GM23338 (cell line): Measurements from ENCODE around the gene BBOX1. TPM values are rescaled to one million over a fixed set of nuclear protein-coding genes. Genes with fewer than 3 reads are reported as not detected.

Source experiments
- ATAC-seq: fragments of 200-7000 bp; cut with Tn5 transposase; 3 replicates; pipeline ENCODE4 v1.9.1; 2020
- DNase-seq: peaks from one replicate; pipeline ENCODE4 v3.0.0-alpha.2; 2015; ENCODE audit warnings: low spot score
- H2AFZ ChIP-seq: fragments of 200-600 bp; sonication (generic); 2 replicates; pipeline ENCODE4 v1.8.0; 2016; ENCODE audit warnings: antibody characterized with exemption, mild to moderate bottlenecking, moderate library complexity
- H3F3A ChIP-seq: fragments of 200-600 bp; sonication (generic); replicated peaks from 2 replicates; pipeline ENCODE4 v1.8.0; 2017; ENCODE audit warnings: antibody characterized with exemption, mixed run types, low read depth
- H3K27ac ChIP-seq: fragments of 200-600 bp; sonication (generic); 2 replicates; pipeline ENCODE4 v1.6.1; 2016; ENCODE audit warnings: low read depth
- H3K27me3 ChIP-seq: fragments of 200-600 bp; sonication (generic); 2 replicates; pipeline ENCODE4 v1.8.0; 2016; ENCODE audit warnings: mild to moderate bottlenecking, mixed run types, moderate library complexity; ENCODE audit not compliant: insufficient read depth
- H3K36me3 ChIP-seq: fragments of 200-600 bp; sonication (generic); 2 replicates; pipeline ENCODE4 v1.8.0; 2016; ENCODE audit warnings: mild to moderate bottlenecking; ENCODE audit not compliant: insufficient read depth
- H3K4me1 ChIP-seq: fragments of 200-600 bp; sonication (generic); 2 replicates; pipeline ENCODE4 v1.8.0; 2016; ENCODE audit warnings: mild to moderate bottlenecking, moderate library complexity; ENCODE audit not compliant: insufficient read depth
- H3K4me2 ChIP-seq: fragments of 200-600 bp; sonication (generic); 2 replicates; pipeline ENCODE4 v1.7.1; 2017; ENCODE audit warnings: mixed run types
- H3K4me3 ChIP-seq: fragments of 200-600 bp; sonication (generic); 2 replicates; pipeline ENCODE4 v1.6.1; 2016; ENCODE audit warnings: mixed run types
- H3K79me2 ChIP-seq: fragments of 200-600 bp; sonication (generic); replicated peaks from 2 replicates; pipeline ENCODE4 v1.8.0; 2017; ENCODE audit warnings: mild to moderate bottlenecking; ENCODE audit not compliant: insufficient read depth
- H3K9me2 ChIP-seq: fragments of 200-600 bp; sonication (generic); 2 replicates; pipeline ENCODE4 v1.8.0; 2017; ENCODE audit not compliant: insufficient read depth
- H4K20me1 ChIP-seq: fragments of 200-600 bp; sonication (generic); replicated peaks from 2 replicates; pipeline ENCODE4 v1.8.0; 2017; ENCODE audit warnings: mild to moderate bottlenecking; ENCODE audit not compliant: insufficient read depth
- H3K27ac Mint-ChIP-seq: 2 replicates; pipeline ENCODE4 v1.8.0; 2020; ENCODE audit warnings: inconsistent platforms, mild to moderate bottlenecking, moderate library complexity, mixed read lengths
- H3K27me3 Mint-ChIP-seq: 3 replicates; pipeline ENCODE4 v1.8.0; 2022; ENCODE audit warnings: low read depth, mild to moderate bottlenecking, moderate library complexity, mixed read lengths, inconsistent platforms; ENCODE audit not compliant: insufficient read depth, poor library complexity
- H3K36me3 Mint-ChIP-seq: 3 replicates; pipeline ENCODE4 v1.8.0; 2021; ENCODE audit warnings: low read depth, mild to moderate bottlenecking, inconsistent platforms, moderate library complexity, mixed read lengths
- H3K4me1 Mint-ChIP-seq: 3 replicates; pipeline ENCODE4 v1.8.0; 2020; ENCODE audit warnings: mild to moderate bottlenecking, inconsistent platforms, mixed read lengths
- H3K4me3 Mint-ChIP-seq: 3 replicates; pipeline ENCODE4 v1.8.0; 2021; ENCODE audit warnings: moderate library complexity, mild to moderate bottlenecking, inconsistent platforms, mixed read lengths
- H3K9me3 Mint-ChIP-seq: 3 replicates; pipeline ENCODE4 v1.8.0; 2020; ENCODE audit warnings: moderate library complexity, mild to moderate bottlenecking, inconsistent platforms, mixed read lengths
- EZH2 ChIP-seq: fragments of 200-600 bp; sonication (generic); IDR thresholded peaks from one replicate; pipeline ENCODE4 v1.8.0; 2017; ENCODE audit warnings: antibody characterized with exemption, mild to moderate bottlenecking, low read depth; ENCODE audit not compliant: unreplicated experiment
- EZH2phosphoT487 ChIP-seq: fragments of 200-600 bp; sonication (generic); IDR thresholded peaks from one replicate; pipeline ENCODE4 v1.8.1; 2018; ENCODE audit warnings: antibody characterized with exemption; ENCODE audit not compliant: unreplicated experiment
- JUNB ChIP-seq: IDR thresholded peaks from one replicate; pipeline ENCODE4 v1.6.1; 2016; ENCODE audit warnings: antibody characterized with exemption; ENCODE audit not compliant: unreplicated experiment
- POLR2AphosphoS5 ChIP-seq: IDR thresholded peaks from 2 replicates; pipeline ENCODE4 v1.6.1; 2016; ENCODE audit warnings: antibody characterized with exemption, low read depth
- polyA plus RNA-seq: library from polyadenylated mRNA; unstranded; fragments of >200 nt; fragmentation: Nextera tagmentation; extraction: Ambion mirVana; gene quantifications from 2 replicates; pipeline ENCODE4 v1.2.1, GENCODE V29; 2016
- total RNA-seq: library from RNA; depleted of rRNA; stranded (reverse); fragments of >200 nt; shearing (Covaris generic); gene quantifications from 2 replicates; pipeline ENCODE4 v1.2.3, GENCODE V29; 2014
- TF ChIP-seq, protein P1 (sequence below): fragments of 250-450 bp; sonication (Bioruptor Pico); IDR thresholded peaks from 2 replicates; pipeline ENCODE4 v1.5.0; 2020; ENCODE audit warnings: mild to moderate bottlenecking, moderate library complexity
- TF ChIP-seq, protein P2 (sequence below): IDR thresholded peaks from 2 replicates; pipeline ENCODE4 v1.6.1; 2016; ENCODE audit warnings: antibody characterized with exemption
- TF ChIP-seq, protein P3 (sequence below): IDR thresholded peaks from one replicate; pipeline ENCODE4 v1.6.1; 2018; ENCODE audit warnings: antibody characterized with exemption; ENCODE audit not compliant: unreplicated experiment
- TF ChIP-seq, protein P4 (sequence below), 2 experiments: fragments of 200-600 bp in 1 of 2; sonication (generic) in 1 of 2; conservative IDR thresholded peaks; 2 replicates each; pipeline versions ENCODE4 v1.5.1 to v1.6.1; 2016 to 2017; ENCODE audit warnings: antibody characterized with exemption in 2 of 2, low read depth in 2 of 2, mild to moderate bottlenecking in 2 of 2, moderate library complexity in 1 of 2

Gene BBOX1
- total and polyA plus RNA-seq, 2 experiments from 2014 or later = not detected

DNA sequence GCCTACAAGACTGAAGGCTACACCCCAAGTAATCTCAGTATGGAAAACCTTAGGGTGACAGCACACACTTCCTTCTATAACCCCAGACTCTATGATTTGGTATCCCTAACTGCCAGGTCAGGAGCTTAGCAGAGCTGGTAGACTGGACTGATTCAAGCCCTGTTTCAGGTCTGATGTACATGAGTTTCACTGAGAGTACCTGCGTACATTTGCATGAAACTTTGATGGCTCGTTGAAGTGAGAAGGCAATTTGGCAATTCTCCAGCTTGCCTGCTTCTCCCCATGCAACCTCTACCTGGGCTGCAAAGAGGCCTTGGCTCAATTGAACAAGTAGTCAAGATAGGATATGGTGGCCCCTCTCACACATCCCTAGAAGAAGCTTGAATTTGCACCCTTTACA, 36.5 kb upstream of the BBOX1 start (continued):
- TF ChIP-seq, protein P1, sequence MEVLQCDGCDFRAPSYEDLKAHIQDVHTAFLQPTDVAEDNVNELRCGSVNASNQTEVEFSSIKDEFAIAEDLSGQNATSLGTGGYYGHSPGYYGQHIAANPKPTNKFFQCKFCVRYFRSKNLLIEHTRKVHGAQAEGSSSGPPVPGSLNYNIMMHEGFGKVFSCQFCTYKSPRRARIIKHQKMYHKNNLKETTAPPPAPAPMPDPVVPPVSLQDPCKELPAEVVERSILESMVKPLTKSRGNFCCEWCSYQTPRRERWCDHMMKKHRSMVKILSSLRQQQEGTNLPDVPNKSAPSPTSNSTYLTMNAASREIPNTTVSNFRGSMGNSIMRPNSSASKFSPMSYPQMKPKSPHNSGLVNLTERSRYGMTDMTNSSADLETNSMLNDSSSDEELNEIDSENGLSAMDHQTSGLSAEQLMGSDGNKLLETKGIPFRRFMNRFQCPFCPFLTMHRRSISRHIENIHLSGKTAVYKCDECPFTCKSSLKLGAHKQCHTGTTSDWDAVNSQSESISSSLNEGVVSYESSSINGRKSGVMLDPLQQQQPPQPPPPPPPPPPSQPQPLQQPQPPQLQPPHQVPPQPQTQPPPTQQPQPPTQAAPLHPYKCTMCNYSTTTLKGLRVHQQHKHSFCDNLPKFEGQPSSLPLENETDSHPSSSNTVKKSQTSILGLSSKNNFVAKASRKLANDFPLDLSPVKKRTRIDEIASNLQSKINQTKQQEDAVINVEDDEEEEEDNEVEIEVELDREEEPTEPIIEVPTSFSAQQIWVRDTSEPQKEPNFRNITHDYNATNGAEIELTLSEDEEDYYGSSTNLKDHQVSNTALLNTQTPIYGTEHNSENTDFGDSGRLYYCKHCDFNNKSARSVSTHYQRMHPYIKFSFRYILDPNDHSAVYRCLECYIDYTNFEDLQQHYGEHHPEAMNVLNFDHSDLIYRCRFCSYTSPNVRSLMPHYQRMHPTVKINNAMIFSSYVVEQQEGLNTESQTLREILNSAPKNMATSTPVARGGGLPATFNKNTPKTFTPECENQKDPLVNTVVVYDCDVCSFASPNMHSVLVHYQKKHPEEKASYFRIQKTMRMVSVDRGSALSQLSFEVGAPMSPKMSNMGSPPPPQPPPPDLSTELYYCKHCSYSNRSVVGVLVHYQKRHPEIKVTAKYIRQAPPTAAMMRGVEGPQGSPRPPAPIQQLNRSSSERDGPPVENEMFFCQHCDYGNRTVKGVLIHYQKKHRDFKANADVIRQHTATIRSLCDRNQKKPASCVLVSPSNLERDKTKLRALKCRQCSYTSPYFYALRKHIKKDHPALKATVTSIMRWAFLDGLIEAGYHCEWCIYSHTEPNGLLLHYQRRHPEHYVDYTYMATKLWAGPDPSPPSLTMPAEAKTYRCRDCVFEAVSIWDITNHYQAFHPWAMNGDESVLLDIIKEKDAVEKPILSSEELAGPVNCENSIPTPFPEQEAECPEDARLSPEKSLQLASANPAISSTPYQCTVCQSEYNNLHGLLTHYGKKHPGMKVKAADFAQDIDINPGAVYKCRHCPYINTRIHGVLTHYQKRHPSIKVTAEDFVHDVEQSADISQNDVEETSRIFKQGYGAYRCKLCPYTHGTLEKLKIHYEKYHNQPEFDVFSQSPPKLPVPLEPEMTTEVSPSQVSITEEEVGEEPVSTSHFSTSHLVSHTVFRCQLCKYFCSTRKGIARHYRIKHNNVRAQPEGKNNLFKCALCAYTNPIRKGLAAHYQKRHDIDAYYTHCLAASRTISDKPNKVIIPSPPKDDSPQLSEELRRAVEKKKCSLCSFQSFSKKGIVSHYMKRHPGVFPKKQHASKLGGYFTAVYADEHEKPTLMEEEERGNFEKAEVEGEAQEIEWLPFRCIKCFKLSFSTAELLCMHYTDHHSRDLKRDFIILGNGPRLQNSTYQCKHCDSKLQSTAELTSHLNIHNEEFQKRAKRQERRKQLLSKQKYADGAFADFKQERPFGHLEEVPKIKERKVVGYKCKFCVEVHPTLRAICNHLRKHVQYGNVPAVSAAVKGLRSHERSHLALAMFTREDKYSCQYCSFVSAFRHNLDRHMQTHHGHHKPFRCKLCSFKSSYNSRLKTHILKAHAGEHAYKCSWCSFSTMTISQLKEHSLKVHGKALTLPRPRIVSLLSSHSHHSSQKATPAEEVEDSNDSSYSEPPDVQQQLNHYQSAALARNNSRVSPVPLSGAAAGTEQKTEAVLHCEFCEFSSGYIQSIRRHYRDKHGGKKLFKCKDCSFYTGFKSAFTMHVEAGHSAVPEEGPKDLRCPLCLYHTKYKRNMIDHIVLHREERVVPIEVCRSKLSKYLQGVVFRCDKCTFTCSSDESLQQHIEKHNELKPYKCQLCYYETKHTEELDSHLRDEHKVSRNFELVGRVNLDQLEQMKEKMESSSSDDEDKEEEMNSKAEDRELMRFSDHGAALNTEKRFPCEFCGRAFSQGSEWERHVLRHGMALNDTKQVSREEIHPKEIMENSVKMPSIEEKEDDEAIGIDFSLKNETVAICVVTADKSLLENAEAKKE (CRISPR knock-in tag) = no peak
- no peak for TF ChIP-seq JUNB
- TF ChIP-seq, protein P2, sequence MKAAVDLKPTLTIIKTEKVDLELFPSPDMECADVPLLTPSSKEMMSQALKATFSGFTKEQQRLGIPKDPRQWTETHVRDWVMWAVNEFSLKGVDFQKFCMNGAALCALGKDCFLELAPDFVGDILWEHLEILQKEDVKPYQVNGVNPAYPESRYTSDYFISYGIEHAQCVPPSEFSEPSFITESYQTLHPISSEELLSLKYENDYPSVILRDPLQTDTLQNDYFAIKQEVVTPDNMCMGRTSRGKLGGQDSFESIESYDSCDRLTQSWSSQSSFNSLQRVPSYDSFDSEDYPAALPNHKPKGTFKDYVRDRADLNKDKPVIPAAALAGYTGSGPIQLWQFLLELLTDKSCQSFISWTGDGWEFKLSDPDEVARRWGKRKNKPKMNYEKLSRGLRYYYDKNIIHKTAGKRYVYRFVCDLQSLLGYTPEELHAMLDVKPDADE = no peak
- TF ChIP-seq POLR2AphosphoS5 = no peak

DNA sequence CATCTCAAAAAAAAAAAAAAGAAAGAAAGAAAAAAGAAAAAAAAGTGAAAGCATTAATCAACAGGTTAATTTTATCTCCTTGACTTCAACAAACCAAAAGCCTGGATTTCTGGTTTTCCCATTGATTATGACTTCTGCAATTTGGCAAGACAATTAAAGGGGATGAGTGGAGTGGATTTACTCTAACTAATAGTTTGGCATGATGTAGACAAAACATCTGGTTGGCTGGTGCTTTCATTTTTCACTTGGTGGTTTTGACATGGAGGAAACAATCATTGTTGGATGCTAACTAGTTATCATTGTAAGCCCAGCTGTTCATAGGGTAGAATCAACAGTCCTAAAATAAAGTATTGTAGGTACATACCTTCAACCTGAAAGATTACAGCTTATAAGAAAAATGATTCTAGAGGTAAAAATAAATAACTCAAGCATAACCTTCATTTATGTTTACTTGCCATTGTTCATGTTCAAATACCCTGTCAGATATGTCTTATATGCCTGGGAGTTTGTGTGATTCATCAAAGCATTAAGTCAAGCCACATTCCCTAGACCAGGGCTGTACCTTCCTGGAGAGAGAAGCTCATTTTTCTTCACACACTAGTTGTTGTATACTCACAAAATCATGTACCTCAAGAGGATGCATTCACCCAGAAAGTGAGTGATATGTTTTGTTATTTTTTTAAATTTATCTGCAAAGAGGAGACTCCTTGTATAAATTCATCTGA, 31.6 kb upstream of the BBOX1 start:
- DNase-seq (no peak), ATAC-seq (no peak)
- H3K27me3 Mint-ChIP-seq = no peaks in the 10 kb centered on the region
- Histone ChIP-seq H3K4me1 (peaks cover 2% of the 10 kb centered on the region), H3K36me3 (no peaks in the 10 kb centered on the region), H3K27ac (no peak overlapping the region), H4K20me1 (no peaks in the 10 kb centered on the region), H3K79me2 (no peaks in the 10 kb centered on the region), H3F3A (no peaks in the 10 kb centered on the region), H3K4me3 (no peak overlapping the region), H2AFZ (no peak overlapping the region), H3K9me2 (no peaks in the 10 kb centered on the region), H3K4me2 (no peak overlapping the region), H3K27me3 (no peaks in the 10 kb centered on the region)
- H3K27ac Mint-ChIP-seq = no peak overlapping the region
- no peaks in the 10 kb centered on the region for H3K9me3 Mint-ChIP-seq
- peaks cover 3% of the 10 kb centered on the region; the same call in 1 of the 3 replicates for H3K4me1 Mint-ChIP-seq
- no peak overlapping the region for H3K4me3 Mint-ChIP-seq
- H3K36me3 Mint-ChIP-seq = no peaks in the 10 kb centered on the region
- TF ChIP-seq, protein P3, sequence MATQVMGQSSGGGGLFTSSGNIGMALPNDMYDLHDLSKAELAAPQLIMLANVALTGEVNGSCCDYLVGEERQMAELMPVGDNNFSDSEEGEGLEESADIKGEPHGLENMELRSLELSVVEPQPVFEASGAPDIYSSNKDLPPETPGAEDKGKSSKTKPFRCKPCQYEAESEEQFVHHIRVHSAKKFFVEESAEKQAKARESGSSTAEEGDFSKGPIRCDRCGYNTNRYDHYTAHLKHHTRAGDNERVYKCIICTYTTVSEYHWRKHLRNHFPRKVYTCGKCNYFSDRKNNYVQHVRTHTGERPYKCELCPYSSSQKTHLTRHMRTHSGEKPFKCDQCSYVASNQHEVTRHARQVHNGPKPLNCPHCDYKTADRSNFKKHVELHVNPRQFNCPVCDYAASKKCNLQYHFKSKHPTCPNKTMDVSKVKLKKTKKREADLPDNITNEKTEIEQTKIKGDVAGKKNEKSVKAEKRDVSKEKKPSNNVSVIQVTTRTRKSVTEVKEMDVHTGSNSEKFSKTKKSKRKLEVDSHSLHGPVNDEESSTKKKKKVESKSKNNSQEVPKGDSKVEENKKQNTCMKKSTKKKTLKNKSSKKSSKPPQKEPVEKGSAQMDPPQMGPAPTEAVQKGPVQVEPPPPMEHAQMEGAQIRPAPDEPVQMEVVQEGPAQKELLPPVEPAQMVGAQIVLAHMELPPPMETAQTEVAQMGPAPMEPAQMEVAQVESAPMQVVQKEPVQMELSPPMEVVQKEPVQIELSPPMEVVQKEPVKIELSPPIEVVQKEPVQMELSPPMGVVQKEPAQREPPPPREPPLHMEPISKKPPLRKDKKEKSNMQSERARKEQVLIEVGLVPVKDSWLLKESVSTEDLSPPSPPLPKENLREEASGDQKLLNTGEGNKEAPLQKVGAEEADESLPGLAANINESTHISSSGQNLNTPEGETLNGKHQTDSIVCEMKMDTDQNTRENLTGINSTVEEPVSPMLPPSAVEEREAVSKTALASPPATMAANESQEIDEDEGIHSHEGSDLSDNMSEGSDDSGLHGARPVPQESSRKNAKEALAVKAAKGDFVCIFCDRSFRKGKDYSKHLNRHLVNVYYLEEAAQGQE = no peak
- TF ChIP-seq, protein P4, sequence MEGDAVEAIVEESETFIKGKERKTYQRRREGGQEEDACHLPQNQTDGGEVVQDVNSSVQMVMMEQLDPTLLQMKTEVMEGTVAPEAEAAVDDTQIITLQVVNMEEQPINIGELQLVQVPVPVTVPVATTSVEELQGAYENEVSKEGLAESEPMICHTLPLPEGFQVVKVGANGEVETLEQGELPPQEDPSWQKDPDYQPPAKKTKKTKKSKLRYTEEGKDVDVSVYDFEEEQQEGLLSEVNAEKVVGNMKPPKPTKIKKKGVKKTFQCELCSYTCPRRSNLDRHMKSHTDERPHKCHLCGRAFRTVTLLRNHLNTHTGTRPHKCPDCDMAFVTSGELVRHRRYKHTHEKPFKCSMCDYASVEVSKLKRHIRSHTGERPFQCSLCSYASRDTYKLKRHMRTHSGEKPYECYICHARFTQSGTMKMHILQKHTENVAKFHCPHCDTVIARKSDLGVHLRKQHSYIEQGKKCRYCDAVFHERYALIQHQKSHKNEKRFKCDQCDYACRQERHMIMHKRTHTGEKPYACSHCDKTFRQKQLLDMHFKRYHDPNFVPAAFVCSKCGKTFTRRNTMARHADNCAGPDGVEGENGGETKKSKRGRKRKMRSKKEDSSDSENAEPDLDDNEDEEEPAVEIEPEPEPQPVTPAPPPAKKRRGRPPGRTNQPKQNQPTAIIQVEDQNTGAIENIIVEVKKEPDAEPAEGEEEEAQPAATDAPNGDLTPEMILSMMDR (conservative IDR thresholded peaks at IDR 0.05; ENCODE audit: low read depth in 2 of 2) = no peak
- TF ChIP-seq EZH2 (no peak), EZH2phosphoT487 (no peak)
